A549 treated with Hydrocortisone at 1 μM for 4 hours (cell line): ENCODE measurements around the gene TRIM47. TPM values are rescaled to one million over a fixed set of nuclear protein-coding genes. Genes with fewer than 3 reads are reported as not detected.

Source experiments
- total RNA-seq: library from RNA; stranded (reverse); fragments of 200-300 nt; extraction: Qiagen RNA extraction; gene quantifications from 5 replicates; pipeline ENCODE4 v1.2.3, GENCODE V29; 2022

Gene TRIM47
- total RNA-seq: 134 to 188 TPM (median 179 TPM) in 5 replicates

GRCh38 chr17:75878174-75878998 is at the start of gene TRIM47:
TSS of gene TRIM47 (minus strand) at chr17:75878581. CDS start at chr17:75878548, 33 bp downstream.

GRCh38 chr17:75904749-75905521 is 26.6 kb upstream of the TRIM47 start, which contains the start of gene MRPL38:
TSS of gene MRPL38 (minus strand) at chr17:75904884. CDS start at chr17:75904875, 9 bp downstream.

GRCh38 chr17:75896415-75897159 is 18.2 kb upstream of the TRIM47 start, which contains the start of gene TRIM65:
TSS of gene TRIM65 (minus strand) at chr17:75896951. CDS start at chr17:75896937, 14 bp downstream.

GRCh38 chr17:75855310-75856061 is 22.9 kb downstream of the TRIM47 start, which contains the start of gene WBP2:
TSS of gene WBP2 (minus strand) at chr17:75855335. CDS start at chr17:75855297, 38 bp downstream.

GRCh38 chr17:75843577-75844529 is 34.5 kb downstream of the TRIM47 start, which contains the start of gene UNC13D:
TSS of gene UNC13D (minus strand) at chr17:75844404. CDS start at chr17:75844337, 67 bp downstream.

Other genes starting within 250 kb of the TRIM47 start
- gene SMIM5, start 245.1 kb downstream of the TRIM47 start, total RNA-seq: 0.59 to 1.1 TPM (median 0.89 TPM) in 5 replicates
- gene RECQL5, start 211.4 kb downstream of the TRIM47 start, total RNA-seq: 27.0 to 29.2 TPM (median 28.4 TPM) in 5 replicates
- gene SAP30BP, start 211.2 kb downstream of the TRIM47 start, total RNA-seq: 116 to 146 TPM (median 124 TPM) in 5 replicates
- 88.7 to 126 TPM (median 108 TPM) in 5 replicates for gene ITGB4, start 157.1 kb downstream of the TRIM47 start, total RNA-seq
- gene GALK1, start 113.4 kb downstream of the TRIM47 start, total RNA-seq: 56.1 to 85.9 TPM (median 74.7 TPM) in 5 replicates
- gene UNK, start 93.8 kb downstream of the TRIM47 start, total RNA-seq: 23.3 to 29.5 TPM (median 28.0 TPM) in 5 replicates
- 5.0 to 6.8 TPM (median 5.9 TPM) in 5 replicates for gene UNC13D, start 34.2 kb downstream of the TRIM47 start, total RNA-seq
- 78.8 to 101 TPM (median 86.8 TPM) in 5 replicates for gene WBP2, start 23.2 kb downstream of the TRIM47 start, total RNA-seq
- 31.1 to 41.1 TPM (median 35.9 TPM) in 5 replicates for gene TRIM65, start 18.4 kb upstream of the TRIM47 start, total RNA-seq
- gene MRPL38, start 26.3 kb upstream of the TRIM47 start, total RNA-seq: 90.5 to 127 TPM (median 118 TPM) in 5 replicates
- 5.8 to 8.8 TPM (median 7.4 TPM) in 5 replicates for gene FBF1, start 62.5 kb upstream of the TRIM47 start, total RNA-seq
- gene ACOX1, start 100.6 kb upstream of the TRIM47 start, total RNA-seq: 14.4 to 19.8 TPM (median 16.1 TPM) in 5 replicates
- gene TEN1, start 100.7 kb upstream of the TRIM47 start, total RNA-seq: 22.1 to 25.6 TPM (median 24.6 TPM) in 5 replicates
- gene CDK3, start 122.3 kb upstream of the TRIM47 start, total RNA-seq: 2.8 to 5.7 TPM (median 4.7 TPM) in 5 replicates
- 14.7 to 18.8 TPM (median 16.8 TPM) in 5 replicates for gene EVPL, start 148.7 kb upstream of the TRIM47 start, total RNA-seq
- 80.7 to 90.9 TPM (median 85.2 TPM) in 5 replicates for gene SRP68, start 193.9 kb upstream of the TRIM47 start, total RNA-seq
- 0.89 to 1.8 TPM (median 1.7 TPM) in 5 replicates for gene GALR2, start 196.2 kb upstream of the TRIM47 start, total RNA-seq
- 0.13 to 0.53 TPM (median 0.33 TPM) in 5 replicates for gene ZACN, start 200.6 kb upstream of the TRIM47 start, total RNA-seq
- 57.5 to 64.4 TPM (median 61.2 TPM) in 5 replicates for gene EXOC7, start 225.2 kb upstream of the TRIM47 start, total RNA-seq